HTERT RPE-1 (cell line): ENCODE measurements around the gene SSH2.

ENCODE experiments used
- in situ Hi-C: fragments of 300-500 bp; cut with MboI; formaldehyde crosslinking; loops from 4 replicates; pipeline ENCODE4 v1.14.3; 2020; ENCODE audit warnings: low sequenced_read_pairs

The SSH2 gene

DNA sequence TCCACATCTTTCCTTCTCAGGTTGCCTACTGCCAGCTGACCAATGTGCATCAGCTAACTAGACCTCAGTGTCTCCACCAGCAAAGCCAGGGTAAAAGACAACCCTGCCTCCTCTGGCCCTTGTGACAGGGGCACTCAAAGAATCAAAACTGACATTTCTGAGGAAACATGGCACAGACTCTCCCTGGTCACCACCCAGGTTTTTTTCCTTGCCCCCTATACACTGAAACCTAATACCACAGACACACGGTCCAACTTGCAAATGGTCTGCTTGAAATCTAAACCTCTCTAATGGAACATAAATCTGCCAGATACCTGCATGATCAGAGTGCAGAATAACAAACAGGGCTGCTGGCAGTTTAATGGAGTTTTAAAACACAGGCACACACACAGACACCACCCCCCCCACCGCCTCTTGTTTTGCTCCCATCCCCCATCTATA lies 287.8 kb downstream of the SSH2 start:
- in situ Hi-C loops = no loop called here

DNA sequence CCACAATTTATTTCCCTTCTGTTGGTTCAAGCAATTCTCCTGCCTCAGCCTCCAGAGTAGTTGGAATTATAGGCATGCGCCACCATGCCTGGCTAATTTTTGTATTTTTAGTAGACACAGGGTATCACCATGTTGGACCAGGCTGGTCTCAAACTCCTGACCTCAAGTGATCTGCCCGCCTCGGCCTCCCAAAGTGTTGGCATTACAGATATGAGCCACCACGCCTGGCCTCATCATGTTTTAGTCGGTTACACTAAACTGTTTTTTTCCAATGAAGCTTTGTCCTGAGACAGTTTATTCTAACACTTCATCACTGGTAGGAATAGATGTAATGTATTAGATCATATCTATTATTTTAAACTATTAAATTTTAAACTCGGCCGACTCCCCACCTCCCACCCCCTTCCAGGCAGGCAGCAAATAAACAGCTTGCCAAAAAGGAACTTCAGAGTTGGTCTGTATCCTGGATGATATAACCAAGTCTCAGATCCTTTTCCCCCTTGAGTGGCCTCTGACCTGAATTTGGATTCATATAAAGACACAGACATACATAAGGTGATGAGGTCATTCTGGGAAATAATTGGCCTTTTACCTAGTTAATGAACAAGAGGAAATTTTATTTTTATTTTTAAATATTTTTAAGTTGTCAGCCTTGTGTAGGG lies 288.9 kb downstream of the SSH2 start:
- in situ Hi-C loops = no loop called here

DNA sequence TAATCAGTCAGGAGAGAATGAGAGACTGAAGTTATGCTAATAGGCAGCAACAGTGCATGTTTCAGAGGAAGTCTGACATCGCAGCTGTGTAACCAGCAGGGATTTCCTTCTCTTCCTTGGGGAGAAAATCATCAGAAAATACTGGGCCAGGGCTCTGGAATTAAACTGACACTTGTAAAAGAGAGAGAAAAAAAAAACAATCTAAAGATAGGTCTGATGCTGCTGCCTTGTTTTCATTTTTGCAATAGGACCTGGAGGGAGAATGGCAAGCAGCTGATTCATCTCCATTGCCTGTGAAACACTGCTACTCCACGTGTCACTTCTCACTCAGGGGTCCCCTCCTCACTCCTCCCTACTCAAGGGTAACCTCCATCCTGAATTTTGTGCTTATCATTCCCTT lies 289.6 kb downstream of the SSH2 start:
- in situ Hi-C loops = no loop called here

DNA sequence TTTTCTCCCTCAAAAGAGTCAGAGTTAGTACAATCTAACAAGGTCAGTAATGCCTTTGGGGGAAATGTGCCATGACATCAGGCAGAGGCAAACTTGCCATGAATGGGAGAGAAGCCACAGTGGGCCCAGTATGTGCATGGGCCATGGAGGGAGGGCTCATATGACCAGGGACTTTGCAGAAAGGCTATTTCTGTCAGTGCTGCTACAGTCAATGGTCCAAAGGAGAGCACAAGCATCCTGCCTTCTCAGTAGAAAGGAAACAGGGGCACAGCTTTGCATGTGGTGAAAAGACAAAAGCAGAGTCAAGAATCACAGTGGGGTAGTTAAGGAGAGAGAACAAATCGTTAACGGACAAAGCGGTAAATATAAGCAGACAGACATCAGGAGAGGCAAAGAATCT lies 296.1 kb downstream of the SSH2 start:
- in situ Hi-C loops = no loop called here

DNA sequence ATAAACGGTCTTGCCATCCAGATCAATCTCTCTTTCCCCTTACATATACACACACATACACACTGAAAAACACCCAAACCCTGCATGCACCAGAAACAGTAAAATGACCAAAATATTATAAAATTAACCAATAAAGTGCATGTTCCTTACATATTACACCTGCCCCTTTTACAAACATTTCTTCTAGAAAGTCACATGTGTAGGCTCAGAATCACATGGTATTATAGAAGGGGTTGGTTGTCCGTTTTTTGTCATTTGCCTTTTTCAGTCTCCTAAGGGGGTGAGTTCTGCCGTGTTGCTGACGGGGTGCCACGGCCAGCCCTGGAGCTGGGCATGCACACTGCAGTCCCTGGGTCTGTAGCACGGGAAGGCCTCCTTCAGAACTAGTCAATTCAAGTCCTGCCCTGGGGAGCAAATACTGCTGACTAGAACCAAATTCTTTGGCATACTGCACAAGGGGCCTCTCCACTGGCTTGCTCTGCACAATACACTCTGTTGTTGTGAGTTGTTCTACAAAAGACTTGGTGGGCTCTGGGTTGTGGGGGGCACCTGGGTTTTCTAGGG lies 299.3 kb downstream of the SSH2 start:
- in situ Hi-C loops = no loop called here

DNA sequence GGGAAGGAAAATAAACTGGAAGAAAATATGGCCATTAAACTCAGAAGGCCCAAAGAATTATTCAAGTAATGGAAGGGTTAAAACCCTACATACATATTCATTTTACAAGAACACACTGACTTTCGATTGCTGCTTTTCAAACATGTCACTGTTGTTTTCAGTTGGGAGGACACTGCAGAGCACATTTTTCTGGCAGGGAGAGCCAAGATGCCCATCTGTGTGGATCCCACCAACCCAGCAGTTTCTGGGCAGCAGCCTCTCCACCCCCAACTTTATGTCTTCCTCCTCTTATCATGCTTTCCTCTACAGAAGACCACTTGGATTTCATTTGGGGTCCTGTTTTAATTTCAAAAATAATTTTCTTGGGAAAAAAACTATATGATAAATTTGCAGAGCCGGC lies 300.2 kb downstream of the SSH2 start:
- in situ Hi-C loops = no loop called here

DNA sequence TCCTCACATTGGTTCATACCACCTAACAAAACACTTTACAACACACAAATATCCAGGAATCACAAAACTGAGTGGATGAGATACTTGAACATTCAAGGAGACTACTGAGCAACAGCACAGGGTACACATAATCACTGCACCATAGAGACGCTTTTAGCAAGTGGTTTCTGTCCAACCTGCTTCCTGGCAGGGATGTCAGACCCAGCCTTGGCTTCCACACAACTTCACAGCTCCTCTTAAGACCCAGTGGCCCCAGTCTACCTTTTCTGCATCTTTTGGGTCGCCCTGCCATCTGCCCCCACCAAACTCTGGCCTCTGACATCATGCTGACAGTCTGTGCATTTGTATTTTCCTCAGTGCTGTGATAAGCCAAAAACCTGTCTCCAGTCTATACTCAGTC lies 301.4 kb downstream of the SSH2 start:
- in situ Hi-C loops = no loop called here

DNA sequence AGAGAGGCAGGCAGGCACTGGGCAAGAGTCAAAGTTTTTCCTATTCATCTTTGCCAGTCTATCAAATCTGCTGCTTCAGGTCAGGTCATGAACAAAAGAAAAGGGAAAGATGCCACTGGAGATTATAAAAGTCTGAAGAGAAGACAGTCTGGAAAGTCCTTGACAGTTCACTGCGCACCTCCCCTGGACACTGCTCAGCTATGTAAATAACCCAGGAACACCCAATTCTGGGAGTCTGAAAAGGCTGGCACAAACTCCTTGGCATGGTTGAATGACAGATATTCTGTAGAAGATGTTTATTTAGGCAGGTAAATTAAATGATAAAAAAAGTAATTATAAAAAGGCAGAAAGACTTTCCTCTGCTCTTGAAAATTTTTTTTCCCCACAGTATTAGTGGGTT lies 302.1 kb downstream of the SSH2 start:
- in situ Hi-C loops = no loop called here

DNA sequence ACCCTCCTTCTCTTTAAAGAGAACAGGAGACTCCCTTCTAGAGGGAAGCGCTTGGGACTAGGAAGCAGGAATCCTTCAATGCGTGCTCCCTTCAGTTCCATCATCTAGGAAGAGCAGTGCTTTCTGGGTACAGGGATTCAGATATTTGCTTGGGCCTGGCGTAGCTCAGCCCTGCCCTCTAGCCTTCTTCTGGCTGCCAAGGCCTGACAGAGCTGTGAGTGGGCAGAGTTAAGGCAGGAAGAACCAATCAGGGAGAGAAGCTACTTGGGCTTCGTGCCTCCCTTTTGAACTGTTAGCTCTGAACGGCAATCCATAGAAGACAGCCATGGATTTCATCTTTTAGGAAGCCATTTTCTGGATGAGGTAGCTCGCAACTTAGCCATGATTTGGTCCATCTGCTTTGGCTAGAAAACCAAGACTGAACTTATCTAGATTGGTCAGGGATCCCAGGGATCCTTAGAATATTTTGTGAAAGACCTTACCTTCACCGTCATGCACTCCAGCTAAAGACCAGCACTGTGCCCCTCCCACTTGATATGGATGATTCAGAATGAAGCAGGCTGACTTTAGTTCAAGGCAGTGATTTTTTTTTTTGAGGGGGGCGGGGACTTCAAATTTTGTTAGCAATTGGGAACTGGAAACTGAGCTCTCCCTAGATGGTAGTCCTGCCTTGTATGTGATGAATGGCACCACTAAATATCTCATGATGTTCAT lies 304.8 kb downstream of the SSH2 start:
- in situ Hi-C loops = no loop called here

DNA sequence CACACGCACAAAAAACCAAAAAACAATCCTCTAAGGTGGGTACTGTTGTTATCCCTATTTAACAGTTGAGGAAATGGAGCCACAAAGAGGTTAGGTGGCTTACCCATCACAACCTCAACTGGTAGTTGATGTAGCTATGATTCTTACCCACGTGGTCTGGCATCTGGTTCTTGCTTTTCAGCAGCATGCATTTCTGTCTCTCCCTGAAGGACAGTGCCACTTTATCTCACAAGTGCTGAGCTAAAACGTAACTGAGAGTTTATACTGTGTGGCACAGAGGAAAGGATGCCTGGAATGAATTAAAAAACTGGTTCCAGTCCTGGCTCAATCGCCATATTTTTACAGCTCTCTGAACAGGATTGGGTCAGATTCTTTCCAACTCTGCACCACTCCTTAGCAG lies 305.4 kb downstream of the SSH2 start:
- in situ Hi-C loops = no loop called here

DNA sequence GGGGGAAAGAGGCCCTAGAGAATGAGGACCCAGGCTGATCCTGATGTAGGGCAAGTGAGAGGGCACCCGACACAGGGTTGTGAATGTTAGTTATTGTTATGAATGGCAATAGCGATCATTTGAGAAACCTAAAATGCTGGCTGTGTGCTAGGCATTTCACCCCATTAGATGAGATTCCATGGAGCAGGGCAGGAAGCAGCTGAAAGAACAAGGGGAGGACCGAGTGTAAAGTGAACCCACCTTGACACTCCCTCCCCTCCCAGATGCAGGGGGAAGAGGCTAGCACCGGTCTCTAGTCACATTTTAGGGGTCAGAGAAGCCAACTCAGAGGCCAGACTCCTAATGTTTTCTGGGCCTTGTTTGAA lies 306.8 kb downstream of the SSH2 start:
- in situ Hi-C loops = no loop called here

DNA sequence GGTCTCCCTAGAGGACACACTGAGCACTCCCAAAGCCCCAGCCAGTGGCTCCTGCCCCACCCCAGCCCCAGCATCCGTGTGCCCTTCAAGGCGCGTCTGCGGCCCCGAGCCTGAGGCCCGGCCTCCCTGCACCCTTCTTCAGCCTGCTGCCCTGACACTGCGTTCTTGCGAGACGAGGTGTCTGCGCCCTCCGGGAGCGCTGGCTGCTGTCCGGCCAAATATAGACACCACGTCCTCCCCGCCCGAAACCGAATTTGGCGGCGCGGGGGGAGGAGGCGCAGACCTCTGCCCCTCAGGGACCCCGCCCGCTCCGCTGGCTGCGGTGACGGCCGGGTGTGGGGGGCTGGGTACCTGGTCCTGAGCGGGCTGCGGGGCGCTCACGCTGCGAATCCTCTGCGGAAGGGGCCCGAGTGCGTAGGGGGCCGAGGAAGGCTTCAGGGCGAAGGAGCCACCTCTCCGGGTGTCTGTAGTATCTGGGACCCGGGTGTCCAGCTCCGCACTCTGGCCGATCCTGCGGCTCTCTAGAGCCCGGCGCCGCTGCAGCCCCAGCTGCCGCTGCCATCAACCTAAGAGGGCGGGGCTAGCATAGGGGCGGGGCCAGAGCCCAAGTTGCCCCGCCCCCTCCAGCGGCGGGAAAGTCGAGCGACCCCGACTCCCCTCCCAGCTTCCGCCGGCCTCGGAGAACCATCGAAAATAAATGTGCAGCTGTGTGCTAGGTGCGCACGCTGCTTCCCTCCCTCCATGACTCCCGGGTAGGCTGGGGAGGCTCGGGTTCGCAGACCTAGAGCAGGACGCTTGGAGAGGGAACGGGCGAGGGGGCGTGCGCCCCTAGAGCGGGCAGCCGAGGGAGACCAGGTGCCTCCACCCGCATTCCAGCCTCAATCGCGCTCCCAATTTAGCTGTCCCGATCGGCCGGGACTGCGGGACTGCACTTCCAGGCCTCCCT lies 307.4 kb downstream of the SSH2 start, which contains the start of gene CORO6:
TSS of gene CORO6 (minus strand) at position 576 of the 946 bp plus-strand sequence. CDS start 1,491 bp downstream, outside the sequence.
- in situ Hi-C loops = no loop called here

DNA sequence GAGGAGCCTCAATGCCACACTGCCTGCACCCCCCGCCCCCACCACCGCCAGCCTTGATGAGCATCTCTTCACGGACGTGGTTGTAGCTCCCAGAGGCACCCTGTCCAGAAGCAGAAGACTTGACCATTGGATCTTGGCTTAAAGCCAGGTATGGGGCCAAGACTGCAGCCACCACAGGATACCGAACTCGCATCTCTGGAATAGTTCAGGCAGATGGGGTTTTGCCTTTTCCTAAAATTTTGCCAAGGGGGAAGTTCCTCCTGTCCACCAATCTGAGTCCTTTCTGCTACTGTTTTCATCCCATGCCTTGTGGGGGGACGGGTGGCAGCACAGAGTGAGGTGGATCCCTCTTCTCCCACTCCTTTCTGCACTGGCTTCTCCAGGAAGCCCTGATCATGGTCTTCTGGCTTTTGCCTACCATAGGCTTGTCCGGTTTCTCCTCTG lies 308.3 kb downstream of the SSH2 start:
- in situ Hi-C loops = no loop called here

DNA sequence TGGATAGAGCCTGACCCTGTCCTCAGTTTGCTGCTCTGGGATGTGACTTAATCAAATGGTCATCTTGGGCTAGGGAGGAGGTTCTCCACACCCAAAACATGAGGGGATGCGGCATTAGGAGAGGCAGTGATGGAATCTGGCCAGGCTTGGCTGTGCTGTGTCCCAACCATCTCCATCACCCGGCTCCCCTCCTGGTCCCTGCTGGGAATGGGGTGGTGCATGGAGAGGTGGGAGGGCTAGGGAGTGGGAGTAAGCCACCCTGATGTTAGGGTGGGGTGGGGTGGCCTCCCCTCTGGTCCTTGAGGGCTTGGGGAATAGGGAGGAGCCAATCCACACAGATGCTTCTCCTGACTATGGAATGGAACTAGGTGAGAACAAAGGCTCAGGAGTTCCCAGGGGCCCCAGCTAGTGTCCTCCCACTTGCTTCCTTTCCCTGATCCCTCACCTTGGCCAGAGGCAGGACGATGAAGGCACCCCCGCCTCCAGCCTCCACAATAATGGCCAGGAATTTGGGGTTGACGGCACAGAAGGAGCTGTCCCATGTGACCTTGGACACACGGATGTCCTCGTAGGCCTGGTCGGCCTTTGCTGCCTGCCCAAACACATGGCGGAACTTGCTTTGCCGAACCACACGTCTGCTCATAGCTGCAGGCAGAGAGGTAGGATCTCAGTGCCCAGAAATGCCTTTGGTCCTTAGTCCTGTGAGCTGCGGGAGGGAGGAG lies 309.1 kb downstream of the SSH2 start:
- in situ Hi-C loops = no loop called here

DNA sequence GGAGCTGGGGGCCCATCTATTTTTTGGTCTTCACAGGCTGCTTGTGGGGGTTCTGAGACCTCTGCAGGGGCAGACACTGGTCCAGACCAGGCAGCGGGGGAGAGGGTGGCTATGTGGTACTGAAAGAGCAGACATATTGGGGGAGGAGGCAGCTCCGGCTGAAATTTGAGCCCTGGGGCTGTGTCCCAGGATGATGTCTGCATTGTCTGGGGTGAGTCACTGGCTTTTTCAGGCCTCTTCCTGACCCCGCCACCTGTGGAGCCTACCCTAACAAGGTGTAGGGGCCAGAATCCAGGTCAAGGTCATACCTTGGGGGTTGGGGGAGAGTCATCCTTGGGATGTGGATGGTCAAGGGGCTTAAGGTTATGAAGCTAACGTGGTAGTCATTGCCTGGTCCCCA lies 309.8 kb downstream of the SSH2 start:
- in situ Hi-C loops = no loop called here

DNA sequence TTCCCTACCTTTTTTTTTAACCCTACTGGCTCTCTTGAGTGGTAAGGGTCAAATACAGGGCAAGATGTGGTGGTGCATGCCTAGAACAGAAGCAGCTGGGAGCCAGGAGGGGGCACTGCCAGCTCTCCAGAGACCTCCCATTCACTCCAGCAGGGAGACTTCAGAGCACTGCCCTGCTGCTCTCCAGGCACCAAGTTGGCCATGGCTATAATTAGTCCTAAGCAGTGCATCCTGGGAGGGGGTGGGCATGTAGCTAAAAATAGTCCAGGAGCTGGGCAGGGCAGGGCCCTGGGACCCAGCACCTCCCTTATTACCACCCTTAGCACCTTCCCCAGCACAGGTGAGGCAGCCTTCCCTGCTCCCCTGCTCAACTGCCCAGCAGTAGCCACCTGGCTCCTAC lies 310.8 kb downstream of the SSH2 start:
- in situ Hi-C loops = no loop called here

DNA sequence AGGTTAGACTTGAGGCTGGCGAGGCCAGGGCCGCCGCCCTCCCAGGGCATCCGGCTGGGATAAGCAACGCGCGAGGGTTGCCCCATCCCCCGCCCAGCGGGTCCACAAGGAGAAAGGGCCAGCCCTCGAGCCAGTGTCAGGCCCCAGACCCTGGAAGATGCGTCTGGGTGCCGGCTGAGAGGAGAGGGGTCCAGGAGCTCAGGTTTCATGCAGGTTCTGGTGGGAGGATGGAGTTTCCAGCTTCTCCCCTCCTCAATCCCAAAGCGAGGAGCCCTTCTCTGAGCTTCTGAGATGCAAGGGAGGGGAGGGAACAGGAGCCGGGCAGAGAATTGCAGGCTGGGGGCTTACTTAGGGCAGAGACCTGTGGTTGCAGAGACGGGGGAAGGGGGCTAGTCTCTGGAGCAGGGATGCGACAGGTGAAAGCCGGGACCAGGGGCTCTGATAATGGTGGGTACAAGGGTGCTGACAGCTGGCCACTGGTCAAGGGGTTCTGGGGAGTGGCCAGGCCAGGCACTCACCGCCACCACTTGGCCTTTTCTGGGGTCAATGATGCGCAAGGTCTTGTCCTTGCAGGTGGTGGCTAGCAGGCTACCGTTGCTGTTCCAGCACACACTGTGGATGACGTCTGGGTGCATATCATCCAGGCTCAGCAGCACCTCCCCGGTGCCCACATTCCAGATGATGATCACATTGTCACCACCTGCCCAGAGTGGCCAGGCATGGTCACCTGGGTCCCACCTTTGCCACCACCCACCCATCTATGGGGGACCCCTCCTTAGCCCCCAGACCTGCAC lies 311.6 kb downstream of the SSH2 start:
- in situ Hi-C loops = no loop called here

DNA sequence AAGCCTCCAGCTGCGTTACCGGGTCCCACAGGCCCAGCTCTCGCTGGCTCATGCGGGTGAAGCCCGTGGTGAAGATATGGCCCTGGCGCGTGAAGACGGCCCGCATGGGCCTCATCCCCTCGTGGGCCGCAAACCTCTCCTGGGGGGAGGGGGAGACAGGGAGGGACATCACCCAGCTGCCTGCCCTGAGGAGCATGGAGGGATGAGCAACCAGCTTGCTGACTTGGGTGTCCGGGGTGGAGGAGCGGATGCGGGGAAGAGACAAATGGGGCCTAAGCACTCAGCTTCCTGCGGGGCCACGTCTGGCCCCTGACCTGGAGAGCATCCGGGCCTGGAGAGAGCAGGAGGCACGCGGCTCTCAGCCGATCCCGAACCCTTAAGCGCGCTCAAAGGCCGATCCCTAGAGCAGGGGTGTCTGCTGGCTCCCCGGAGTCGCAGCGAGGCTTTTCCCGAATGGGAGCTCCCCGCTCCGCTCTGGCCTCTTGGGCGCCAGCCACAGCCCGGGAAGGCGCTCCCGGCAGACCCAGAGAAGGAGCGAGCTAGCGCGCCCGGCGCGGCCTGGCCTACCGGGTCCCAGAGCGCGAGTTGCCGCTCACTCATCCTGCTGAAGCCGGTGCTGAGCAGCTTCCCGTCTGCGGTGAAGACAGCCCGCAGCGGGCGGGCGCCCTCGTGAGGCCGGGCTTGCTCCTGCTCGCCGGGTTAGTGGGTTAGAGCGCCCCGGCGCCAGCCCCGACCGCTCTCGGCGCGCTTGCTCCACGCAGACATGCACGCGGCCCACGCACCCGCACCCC lies 312.4 kb downstream of the SSH2 start:
- in situ Hi-C loops = no loop called here

DNA sequence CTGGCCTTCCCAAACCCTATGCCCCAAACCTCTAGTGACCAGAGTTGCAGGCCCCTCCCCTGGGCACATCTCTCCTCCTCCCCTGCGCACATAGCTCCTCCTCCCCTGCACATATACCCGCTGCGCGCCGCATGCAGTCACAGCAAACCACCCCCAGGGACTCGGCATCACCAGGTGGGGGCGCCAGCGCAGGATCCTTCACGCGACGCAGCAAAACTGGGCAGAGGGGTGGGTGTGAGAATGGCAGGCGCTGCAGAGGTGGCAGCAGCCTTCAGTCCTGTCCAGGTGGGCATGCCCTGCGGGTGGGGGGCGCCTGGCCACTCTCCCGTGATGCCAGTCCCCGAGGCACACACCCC lies 312.9 kb downstream of the SSH2 start:
- in situ Hi-C loops = no loop called here
